ENCODE results near the gene PLEKHG1. TPM values are rescaled to one million over a fixed set of nuclear protein-coding genes. Genes with fewer than 3 reads are reported as not detected.
A peak's percentile ranks its signal among the peaks of the same experiment; 100 is the strongest.

The PLEKHG1 gene
- total and polyA plus RNA-seq, 4 experiments from 2014 or later: 1.2 to 3.9 (median 2.5) TPM

- Histone ChIP-seq H3K36me3 (ENCODE audit: insufficient read depth, low read length) (no peaks in the 10 kb centered on the region), H3K4me3 (ENCODE audit: low read length in 2 of 2) (no peak overlapping the region), H3K27me3 (ENCODE audit: insufficient read depth, low read length) (no peaks in the 10 kb centered on the region), H3K27ac (ENCODE audit: low read depth, low read length) (no peak overlapping the region), H3K4me1 (ENCODE audit: insufficient read depth, low read length) (no peaks in the 10 kb centered on the region), H3K9me3 (ENCODE audit: control insufficient read depth in 1 of 2, low read length in 2 of 2) (no peaks in the 10 kb centered on the region)
- CTCF ChIA-PET (ENCODE audit: partially characterized antibody): interaction anchor here (1.0 kb wide), 1 partner anchor 149 kb away, joined by 3 read pairs; no protein-coding TSS in a partner anchor
- no peak for DNase-seq
- Mint-ChIP-seq H3K4me3 (no peak overlapping the region), H3K9me3 (peaks cover 0 to 3% (median 0%) of the 10 kb centered on the region in 8 donors), H3K27ac (no peak overlapping the region), H3K36me3 (peaks cover 0 to under 1% of the 10 kb centered on the region in 2 donors), H3K4me1 (no peaks in the 10 kb centered on the region), H3K27me3 (peaks cover 7 to 9% of the 10 kb centered on the region in 2 donors)
- POLR2A ChIA-PET (ENCODE audit: partially characterized antibody): no interaction called here
- intact Hi-C loops (cut with micrococcal nuclease): no loop called here
Observed at GRCh38 chr6:150567380-150567779, 32.3 kb upstream of the PLEKHG1 start.

- Histone ChIP-seq H3K27me3 (ENCODE audit: insufficient read depth, low read length) (no peaks in the 10 kb centered on the region), H3K4me3 (ENCODE audit: low read length in 2 of 2) (no peak overlapping the region), H3K9me3 (ENCODE audit: control insufficient read depth in 1 of 2, low read length in 2 of 2) (no peaks in the 10 kb centered on the region), H3K36me3 (ENCODE audit: insufficient read depth, low read length) (no peaks in the 10 kb centered on the region), H3K4me1 (ENCODE audit: insufficient read depth, low read length) (no peaks in the 10 kb centered on the region), H3K27ac (ENCODE audit: low read depth, low read length) (no peak overlapping the region)
- H3K27me3 Mint-ChIP-seq: peaks cover 12 to 15% of the 10 kb centered on the region in 2 donors
- no peak overlapping the region for H3K4me3 Mint-ChIP-seq
- H3K4me1 Mint-ChIP-seq: no peaks in the 10 kb centered on the region
- POLR2A ChIA-PET (ENCODE audit: partially characterized antibody): no interaction called here
- H3K9me3 Mint-ChIP-seq: peaks cover 0 to 3% (median 0%) of the 10 kb centered on the region in 8 donors
- no peak overlapping the region for H3K27ac Mint-ChIP-seq
- DNase-seq: no peak
- H3K36me3 Mint-ChIP-seq: peaks cover 0 to 3% of the 10 kb centered on the region in 2 donors
- intact Hi-C loops (cut with micrococcal nuclease): no loop called here
- CTCF ChIA-PET (ENCODE audit: partially characterized antibody): interaction anchor here (1.0 kb wide), 1 partner anchor 150 kb away, joined by 3 read pairs; no protein-coding TSS in a partner anchor
Observed at GRCh38 chr6:150567823-150568383, 31.8 kb upstream of the PLEKHG1 start.

GRCh38 chr6:150568560-150568959 is 31.1 kb upstream of the PLEKHG1 start:
- no peaks in the 10 kb centered on the region for H3K4me1 Mint-ChIP-seq
- peaks cover 0 to 3% (median 0%) of the 10 kb centered on the region in 8 donors for H3K9me3 Mint-ChIP-seq
- no peaks in the 10 kb centered on the region for H3K36me3 ChIP-seq (ENCODE audit: insufficient read depth, low read length)
- H3K9me3 ChIP-seq (ENCODE audit: control insufficient read depth in 1 of 2, low read length in 2 of 2): no peaks in the 10 kb centered on the region
- H3K27ac Mint-ChIP-seq: no peak overlapping the region
- no peaks in the 10 kb centered on the region for H3K27me3 ChIP-seq (ENCODE audit: insufficient read depth, low read length)
- intact Hi-C loops (cut with micrococcal nuclease): no loop called here
- ChIA-PET POLR2A (ENCODE audit: partially characterized antibody) (no interaction called here), CTCF (ENCODE audit: partially characterized antibody) (no interaction called here)
- H3K27ac ChIP-seq (ENCODE audit: low read depth, low read length): no peak overlapping the region
- DNase-seq: no peak
- peaks cover 12 to 19% of the 10 kb centered on the region in 2 donors for H3K27me3 Mint-ChIP-seq
- H3K4me3 Mint-ChIP-seq: no peak overlapping the region
- no peaks in the 10 kb centered on the region for H3K4me1 ChIP-seq (ENCODE audit: insufficient read depth, low read length)
- H3K4me3 ChIP-seq (ENCODE audit: low read length in 2 of 2): no peak overlapping the region
- H3K36me3 Mint-ChIP-seq: peaks cover 0 to 3% of the 10 kb centered on the region in 2 donors

- H3K27me3 ChIP-seq (ENCODE audit: insufficient read depth, low read length): no peaks in the 10 kb centered on the region
- H3K36me3 ChIP-seq (ENCODE audit: insufficient read depth, low read length): no peaks in the 10 kb centered on the region
- H3K9me3 ChIP-seq (ENCODE audit: control insufficient read depth in 1 of 2, low read length in 2 of 2): no peaks in the 10 kb centered on the region
- intact Hi-C loops (cut with micrococcal nuclease): no loop called here
- CTCF ChIA-PET (ENCODE audit: partially characterized antibody): no interaction called here
- no peak overlapping the region for H3K27ac Mint-ChIP-seq
- H3K4me1 Mint-ChIP-seq: no peaks in the 10 kb centered on the region
- H3K27me3 Mint-ChIP-seq: peaks cover 14 to 23% of the 10 kb centered on the region in 2 donors
- peaks cover 0 to 3% of the 10 kb centered on the region in 2 donors for H3K36me3 Mint-ChIP-seq
- no peak overlapping the region for H3K4me3 Mint-ChIP-seq
- peaks cover 0 to 3% (median 0%) of the 10 kb centered on the region in 8 donors for H3K9me3 Mint-ChIP-seq
- POLR2A ChIA-PET (ENCODE audit: partially characterized antibody): no interaction called here
- no peak overlapping the region for H3K4me3 ChIP-seq (ENCODE audit: low read length in 2 of 2)
- H3K4me1 ChIP-seq (ENCODE audit: insufficient read depth, low read length): no peaks in the 10 kb centered on the region
- H3K27ac ChIP-seq (ENCODE audit: low read depth, low read length): no peak overlapping the region
- no peak for DNase-seq
Observed at GRCh38 chr6:150569161-150569560, 30.5 kb upstream of the PLEKHG1 start.

GRCh38 chr6:150573041-150573681 is 26.5 kb upstream of the PLEKHG1 start:
- Histone ChIP-seq H3K27me3 (ENCODE audit: insufficient read depth, low read length) (no peaks in the 10 kb centered on the region), H3K27ac (ENCODE audit: low read depth, low read length) (no peak overlapping the region), H3K4me3 (ENCODE audit: low read length in 2 of 2) (no peak overlapping the region), H3K4me1 (ENCODE audit: insufficient read depth, low read length) (no peaks in the 10 kb centered on the region), H3K9me3 (ENCODE audit: control insufficient read depth in 1 of 2, low read length in 2 of 2) (no peaks in the 10 kb centered on the region), H3K36me3 (ENCODE audit: insufficient read depth, low read length) (no peaks in the 10 kb centered on the region)
- ChIA-PET CTCF (ENCODE audit: partially characterized antibody) (no interaction called here), POLR2A (ENCODE audit: partially characterized antibody) (no interaction called here)
- peak overlapping the region in 1 of 7 donors; percentile 38 for H3K27ac Mint-ChIP-seq
- no peaks in the 10 kb centered on the region for H3K4me1 Mint-ChIP-seq
- peaks cover 0 to 3% of the 10 kb centered on the region in 2 donors for H3K36me3 Mint-ChIP-seq
- intact Hi-C loops (cut with micrococcal nuclease): no loop called here
- no peak overlapping the region for H3K4me3 Mint-ChIP-seq
- DNase-seq: no peak
- peaks cover 27 to 31% of the 10 kb centered on the region in 2 donors for H3K27me3 Mint-ChIP-seq
- H3K9me3 Mint-ChIP-seq: peaks cover 0 to 3% (median 0%) of the 10 kb centered on the region in 8 donors

- Histone ChIP-seq H3K27ac (ENCODE audit: low read depth, low read length) (no peak overlapping the region), H3K27me3 (ENCODE audit: insufficient read depth, low read length) (no peaks in the 10 kb centered on the region), H3K36me3 (ENCODE audit: insufficient read depth, low read length) (no peaks in the 10 kb centered on the region), H3K4me1 (ENCODE audit: insufficient read depth, low read length) (no peaks in the 10 kb centered on the region), H3K9me3 (ENCODE audit: control insufficient read depth in 1 of 2, low read length in 2 of 2) (no peaks in the 10 kb centered on the region), H3K4me3 (ENCODE audit: low read length in 2 of 2) (no peak overlapping the region)
- CTCF ChIA-PET (ENCODE audit: partially characterized antibody): no interaction called here
- Mint-ChIP-seq H3K27ac (no peak overlapping the region), H3K9me3 (no peaks in the 10 kb centered on the region), H3K4me3 (no peak overlapping the region), H3K27me3 (peaks cover 24 to 33% of the 10 kb centered on the region in 2 donors), H3K36me3 (peaks cover 0 to 3% of the 10 kb centered on the region in 2 donors), H3K4me1 (no peaks in the 10 kb centered on the region)
- POLR2A ChIA-PET (ENCODE audit: partially characterized antibody): no interaction called here
- no peak for DNase-seq
- intact Hi-C loops (cut with micrococcal nuclease): no loop called here
Observed at GRCh38 chr6:150575836-150576235, 23.8 kb upstream of the PLEKHG1 start.

- H3K27me3 Mint-ChIP-seq: peaks cover 22 to 29% of the 10 kb centered on the region in 2 donors
- ChIA-PET CTCF (ENCODE audit: partially characterized antibody) (no interaction called here), POLR2A (ENCODE audit: partially characterized antibody) (no interaction called here)
- no peak for DNase-seq
- no peaks in the 10 kb centered on the region for H3K9me3 Mint-ChIP-seq
- Histone ChIP-seq H3K4me3 (ENCODE audit: low read length in 2 of 2) (no peak overlapping the region), H3K27ac (ENCODE audit: low read depth, low read length) (no peak overlapping the region), H3K36me3 (ENCODE audit: insufficient read depth, low read length) (no peaks in the 10 kb centered on the region), H3K4me1 (ENCODE audit: insufficient read depth, low read length) (no peaks in the 10 kb centered on the region), H3K9me3 (ENCODE audit: control insufficient read depth in 1 of 2, low read length in 2 of 2) (no peaks in the 10 kb centered on the region), H3K27me3 (ENCODE audit: insufficient read depth, low read length) (no peaks in the 10 kb centered on the region)
- intact Hi-C loops (cut with micrococcal nuclease): no loop called here
- no peaks in the 10 kb centered on the region for H3K4me1 Mint-ChIP-seq
- H3K36me3 Mint-ChIP-seq: peaks cover 0 to 3% of the 10 kb centered on the region in 2 donors
- no peak overlapping the region for H3K27ac Mint-ChIP-seq
- H3K4me3 Mint-ChIP-seq: no peak overlapping the region
Observed at GRCh38 chr6:150576651-150577226, 22.9 kb upstream of the PLEKHG1 start.
